GM19468 (cell line): ENCODE measurements around the gene TMEM232.
"Not testable (repeated sequence)": the region's sequence is repeated elsewhere in the genome, so short reads cannot be mapped to it uniquely, and the experiment has no call there.

Source experiments
- ATAC-seq: cut with Tn5 transposase; IDR thresholded peaks from one replicate; pipeline ENCODE4 v1.9.1; 2021; ENCODE audit warnings: mild to moderate bottlenecking, moderate library complexity, moderate number of reproducible peaks; ENCODE audit not compliant: unreplicated experiment; ENCODE audit errors: extremely low read depth

The TMEM232 gene

DNA sequence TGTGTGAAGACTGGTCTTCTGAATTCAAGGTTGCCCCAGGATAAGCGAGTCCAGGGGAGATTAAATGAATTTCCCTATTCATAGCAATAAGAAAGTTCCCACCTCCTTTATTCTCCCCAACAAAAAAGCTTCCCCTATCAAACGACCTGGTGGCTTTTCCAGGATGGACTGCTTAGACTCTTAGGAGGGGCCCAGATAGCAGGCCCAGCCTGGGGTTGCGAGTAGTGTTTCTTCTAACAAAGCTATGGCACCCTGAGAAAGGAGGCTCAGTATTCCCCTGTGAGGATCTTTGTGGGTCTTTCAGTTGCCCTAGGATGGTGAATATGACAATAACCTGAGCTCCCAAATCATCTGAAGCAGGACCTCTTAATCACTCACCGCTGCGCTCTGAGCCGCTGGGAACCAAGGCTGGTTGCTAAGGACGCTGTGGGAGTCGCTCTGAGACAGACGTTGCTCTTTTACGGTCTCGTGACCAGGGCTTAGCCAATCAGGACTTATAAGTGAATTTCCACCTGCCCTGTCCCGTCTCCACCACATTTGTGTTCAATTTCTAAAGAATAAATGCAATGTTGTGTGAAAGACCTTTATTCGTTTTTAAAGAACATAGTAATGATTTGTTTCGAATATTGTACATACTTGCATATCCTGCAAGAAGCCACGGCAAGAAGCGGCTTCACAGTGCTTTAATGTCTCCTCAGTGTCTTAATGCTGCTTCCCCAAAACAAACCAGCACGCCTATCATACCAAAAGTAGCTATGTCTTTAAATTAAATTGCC lies at the start of gene TMEM232:
TMEM232 (minus strand) TSS at position 423 of the 776 bp plus-strand sequence. CDS start 59,319 bp downstream, outside the sequence.
- ATAC-seq: peak; percentile 97

- ATAC-seq: no peak
These were observed 43.8 kb upstream of the TMEM232 start for GRCh38 chr5:110770286-110770685.

DNA sequence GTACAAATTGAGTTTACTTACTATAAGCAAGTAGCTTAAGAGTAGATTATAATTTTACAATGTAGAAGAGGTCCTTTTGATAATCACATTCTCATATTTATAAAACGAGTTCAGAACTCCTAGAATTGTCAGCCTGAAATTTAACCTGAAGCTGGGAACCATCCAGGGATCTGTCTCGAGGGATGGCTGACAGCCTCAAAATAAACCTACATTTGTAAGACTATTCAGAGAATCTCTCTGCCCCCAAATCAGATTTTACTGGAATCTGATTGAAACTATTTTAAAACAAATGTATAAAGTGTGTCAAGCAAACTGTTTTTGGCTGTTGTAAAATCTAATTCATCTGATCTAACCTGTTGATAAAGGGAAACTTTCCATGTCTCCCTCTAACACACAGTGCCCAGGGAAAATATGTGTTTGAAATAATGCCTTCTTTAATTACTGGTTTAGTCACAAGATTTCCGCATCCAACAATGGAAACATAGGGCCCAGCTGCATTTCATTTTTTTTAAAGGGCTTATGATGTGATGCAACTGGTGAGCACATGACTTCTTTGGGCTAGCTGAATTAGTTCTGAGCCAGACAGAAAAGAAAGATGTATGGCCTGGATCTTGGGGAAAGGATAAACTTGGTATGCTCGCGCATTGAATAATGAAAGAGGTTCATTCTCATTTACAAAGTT lies 42.7 kb upstream of the TMEM232 start:
- no peak for ATAC-seq

GRCh38 chr5:110768138-110768860 lies 41.8 kb upstream of the TMEM232 start:
- no peak for ATAC-seq

DNA sequence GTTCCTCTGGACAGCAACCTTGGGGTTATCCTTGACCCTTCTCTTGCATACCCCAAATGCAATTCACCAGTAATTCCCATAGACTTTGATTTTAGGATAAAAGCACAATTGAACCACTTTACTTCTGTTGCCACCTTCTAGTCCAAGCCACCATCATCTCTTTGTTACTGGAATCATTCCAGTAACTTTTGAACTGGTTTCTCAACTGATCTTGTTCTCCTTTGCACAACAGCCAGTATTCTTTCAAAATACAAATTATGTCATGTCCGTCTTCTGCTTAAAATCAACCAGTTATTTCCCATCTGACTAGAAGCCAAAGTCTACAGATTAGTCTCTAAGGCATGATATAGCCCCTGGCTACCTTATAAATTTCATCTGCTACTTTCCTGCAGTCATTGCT lies 33.7 kb upstream of the TMEM232 start:
- ATAC-seq: no peak

DNA sequence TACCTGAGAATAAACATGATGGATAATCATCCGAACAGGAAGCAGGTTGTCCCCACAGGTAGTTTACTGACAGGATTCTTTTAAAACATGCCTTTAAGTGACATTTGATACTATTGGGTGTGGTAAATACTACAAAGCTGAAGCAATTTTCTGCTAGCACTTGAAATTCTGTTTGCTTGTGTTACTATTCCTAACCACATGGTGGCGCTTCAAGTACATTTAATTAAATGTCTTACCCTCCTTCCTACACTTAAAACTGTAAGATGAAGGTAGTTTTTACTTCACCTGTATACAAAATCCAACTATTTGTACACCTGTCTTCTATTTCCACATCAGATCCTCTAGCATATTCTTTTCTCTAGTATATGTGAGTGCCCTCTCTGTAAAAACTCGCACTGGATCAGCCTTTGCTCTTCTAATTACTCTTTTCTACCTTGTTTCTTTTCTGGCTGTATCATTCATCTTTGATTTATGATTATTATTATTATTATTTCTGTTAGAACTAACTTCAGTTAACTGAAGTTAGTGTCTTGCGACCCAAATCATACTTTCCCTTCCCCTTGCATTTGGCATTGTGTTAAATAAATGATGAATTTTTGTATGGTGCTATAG lies 30.8 kb upstream of the TMEM232 start:
- no peak for ATAC-seq

DNA sequence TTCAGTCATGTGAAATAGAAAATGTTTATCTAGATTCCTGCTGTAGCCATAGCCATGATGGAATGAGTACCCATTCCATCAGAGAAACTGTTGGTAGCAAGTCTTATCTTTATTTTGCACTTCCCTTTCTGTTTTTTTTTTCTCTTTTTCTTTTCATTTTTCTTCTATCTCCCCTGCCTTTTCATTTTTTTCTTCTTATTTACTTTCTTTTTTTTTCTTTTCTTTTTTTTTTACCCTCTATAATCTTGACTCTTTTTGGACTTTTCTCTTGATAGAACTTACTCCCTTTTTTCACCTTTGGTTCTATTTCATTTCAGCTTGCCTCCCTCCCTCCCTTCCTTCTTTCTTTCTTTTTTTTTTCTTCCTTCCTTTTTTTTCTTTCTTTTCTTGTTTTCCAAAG lies 27.7 kb upstream of the TMEM232 start:
- no peak for ATAC-seq

- no peak for ATAC-seq
These were observed 27.1 kb upstream of the TMEM232 start for GRCh38 chr5:110753600-110753999.

GRCh38 chr5:110752953-110753352 lies 26.5 kb upstream of the TMEM232 start:
- no peak for ATAC-seq

- peak; percentile 97 for ATAC-seq
These were observed 25.7 kb upstream of the TMEM232 start for GRCh38 chr5:110751902-110752762.

- peak; percentile 96 for ATAC-seq
These were observed 12.6 kb upstream of the TMEM232 start, which contains the start of gene SLC25A46 for GRCh38 chr5:110738812-110739651. SLC25A46 (plus strand) TSS chr5:110739007; CDS start chr5:110739120, 113 bp downstream.

DNA sequence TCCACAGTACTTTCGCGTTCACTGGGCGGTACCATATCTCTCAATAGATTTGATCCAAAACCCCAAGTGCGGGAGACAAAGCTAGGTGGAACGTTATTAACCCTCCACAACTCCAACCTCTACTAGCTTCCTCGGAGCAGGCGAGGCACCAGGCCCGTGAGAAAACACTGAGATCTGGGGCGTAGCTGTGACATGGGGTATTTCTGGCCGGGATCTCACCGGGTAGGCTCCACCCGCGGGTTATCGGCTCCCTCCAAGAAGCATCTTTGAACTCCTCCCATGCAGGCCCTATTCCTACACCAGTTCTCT lies 12.0 kb upstream of the TMEM232 start:
- ATAC-seq: peak; percentile 48

DNA sequence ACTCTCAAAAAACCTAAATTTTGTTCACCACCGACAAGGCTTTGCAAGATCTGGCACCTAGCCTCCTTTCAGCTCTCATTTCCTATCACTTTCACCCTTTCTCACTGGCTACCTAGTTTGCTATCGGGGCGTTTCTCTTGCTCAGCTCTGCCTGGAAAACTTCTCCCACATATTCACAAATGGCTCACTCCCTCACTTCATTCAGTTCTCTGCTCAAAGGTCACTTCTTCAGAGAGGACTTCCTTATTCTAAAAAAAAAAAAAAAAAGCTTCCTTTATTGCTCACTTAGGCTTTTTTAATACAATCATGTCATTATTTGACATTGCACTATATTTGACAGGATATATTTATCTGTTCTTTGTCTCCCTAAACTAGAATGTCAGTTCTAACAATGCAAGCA lies 10.3 kb upstream of the TMEM232 start:
- no peak for ATAC-seq

GRCh38 chr5:110735556-110735955 lies 9.1 kb upstream of the TMEM232 start:
- no peak for ATAC-seq

DNA sequence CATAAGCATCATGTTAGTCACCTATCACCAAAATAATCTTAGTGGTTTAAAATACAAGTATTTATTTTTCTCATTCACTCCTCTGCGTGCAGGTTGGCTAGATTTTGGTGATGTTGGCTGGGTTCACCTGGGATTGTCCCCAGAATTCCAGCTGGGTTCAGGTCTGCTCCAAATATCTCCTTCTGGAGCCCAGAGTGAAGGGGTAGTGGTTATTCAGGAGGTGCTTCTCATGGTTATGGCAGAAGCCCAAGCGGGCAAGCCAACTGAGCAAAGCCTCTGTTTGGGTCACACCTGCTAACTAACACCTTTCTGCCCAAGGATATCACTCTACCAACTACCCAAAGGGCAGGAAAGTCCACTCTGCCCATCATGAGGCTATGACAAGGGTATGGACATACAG lies 7.6 kb upstream of the TMEM232 start:
- ATAC-seq: no peak

DNA sequence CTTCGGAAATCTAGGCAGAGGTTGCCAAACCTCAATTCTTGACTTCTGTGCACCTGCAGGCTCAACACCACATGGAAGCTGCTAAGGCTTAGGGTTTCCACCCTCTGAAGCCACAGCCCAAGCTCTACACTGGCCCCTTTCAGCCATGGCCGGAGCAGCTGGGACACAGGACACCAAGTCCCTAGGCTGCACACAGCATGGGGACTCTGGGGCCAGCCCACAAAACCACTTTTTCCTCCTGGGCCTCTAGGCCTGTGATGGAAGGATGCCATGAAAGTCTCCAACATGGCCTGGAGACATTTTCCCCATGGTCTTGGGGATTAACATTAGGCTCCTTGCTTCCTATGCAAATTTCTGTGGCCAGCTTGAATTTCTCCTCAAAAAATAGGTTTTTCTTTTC lies 5.0 kb upstream of the TMEM232 start:
- not testable (repeated sequence) for ATAC-seq

DNA sequence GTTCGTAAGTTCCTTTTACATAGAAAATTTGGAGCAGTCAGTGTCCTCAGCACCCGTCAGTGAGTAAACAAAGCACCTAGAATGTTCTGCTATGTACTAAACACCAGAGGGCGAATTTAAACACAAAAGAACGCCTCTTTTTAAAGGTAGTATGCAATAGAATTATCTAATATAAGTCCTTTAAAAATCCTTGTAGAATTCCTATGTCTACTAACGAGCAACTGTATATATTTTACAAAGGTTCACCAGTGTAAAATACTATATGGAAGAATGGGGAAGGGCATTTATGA lies 499 bp upstream of the TMEM232 start:
- peak; percentile 6 for ATAC-seq

DNA sequence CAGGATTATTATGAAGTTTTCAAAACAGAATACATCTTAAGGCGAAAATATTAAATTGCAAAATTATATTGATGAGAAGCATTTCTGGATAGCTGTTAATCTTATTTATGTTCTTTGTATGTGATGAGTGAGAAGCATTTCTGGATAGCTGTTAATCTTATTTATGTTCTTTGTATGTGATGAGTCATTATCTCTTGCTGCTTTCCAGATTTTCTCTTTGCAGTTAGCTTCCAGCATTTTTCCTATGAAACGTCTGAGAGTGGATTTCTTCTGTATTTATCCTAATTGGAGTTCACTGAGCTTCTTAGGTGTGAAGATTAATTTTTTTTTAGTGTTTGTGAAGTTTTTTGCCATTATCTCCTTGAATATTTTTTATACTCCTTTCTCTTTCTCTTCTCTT lies 8.2 kb downstream of the TMEM232 start:
- ATAC-seq: no peak
